SJSA1 (cell line): ENCODE measurements around the gene ASXL3. TPM values are rescaled to one million over a fixed set of nuclear protein-coding genes. Genes with fewer than 3 reads are reported as not detected.

Experiments
- DNase-seq, 2 experiments: peaks; one replicate each; pipeline ENCODE4 v3.0.0-alpha.2; 2015 to 2020; ENCODE audit warnings: low spot score in 2 of 2, low read depth in 1 of 2
- H3K27ac ChIP-seq: fragments of 250-450 bp; sonication (Bioruptor Pico); 2 replicates; pipeline ENCODE4 v1.5.1; 2020; ENCODE audit warnings: mild to moderate bottlenecking, moderate library complexity
- H3K27me3 ChIP-seq: fragments of 250-450 bp; sonication (Bioruptor Pico); replicated peaks from 2 replicates; pipeline ENCODE4 v1.5.1; 2020; ENCODE audit warnings: mild to moderate bottlenecking, moderate library complexity
- H3K36me3 ChIP-seq: fragments of 250-450 bp; sonication (Bioruptor Pico); 2 replicates; pipeline ENCODE4 v1.5.1; 2020; ENCODE audit warnings: mild to moderate bottlenecking
- H3K4me1 ChIP-seq: fragments of 250-450 bp; sonication (Bioruptor Pico); replicated peaks from 2 replicates; pipeline ENCODE4 v1.6.1; 2021; ENCODE audit warnings: mild to moderate bottlenecking
- H3K4me3 ChIP-seq: fragments of 250-450 bp; sonication (Bioruptor Pico); 2 replicates; pipeline ENCODE4 v1.5.1; 2020; ENCODE audit warnings: mild to moderate bottlenecking
- H3K9me3 ChIP-seq: fragments of 250-450 bp; sonication (Bioruptor Pico); replicated peaks from 2 replicates; pipeline ENCODE4 v1.5.1; 2020; ENCODE audit warnings: mild to moderate bottlenecking
- total RNA-seq: library from RNA; depleted of rRNA; stranded (reverse); fragments of >200 nt; shearing (Covaris generic); gene quantifications from 2 replicates; pipeline ENCODE4 v1.2.3, GENCODE V29; 2014

The ASXL3 gene
- total RNA-seq, 1 experiment from 2014 or later: not detected

- no peaks in the 10 kb centered on the region; the same call in none of the 2 replicates for H3K4me1 ChIP-seq
- H3K27me3 ChIP-seq: no peaks in the 10 kb centered on the region
- no peak overlapping the region for H3K4me3 ChIP-seq
- no peak overlapping the region for H3K27ac ChIP-seq
- DNase-seq: no peak
- no peaks in the 10 kb centered on the region for H3K36me3 ChIP-seq
- no peaks in the 10 kb centered on the region for H3K9me3 ChIP-seq
Measured at GRCh38 chr18:33596178-33596854, 18.3 kb downstream of the ASXL3 start.

GRCh38 chr18:33600846-33601245 is 22.8 kb downstream of the ASXL3 start:
- Histone ChIP-seq H3K9me3 (no peaks in the 10 kb centered on the region), H3K4me3 (no peak overlapping the region), H3K27me3 (no peaks in the 10 kb centered on the region), H3K27ac (no peak overlapping the region), H3K36me3 (no peaks in the 10 kb centered on the region), H3K4me1 (no peaks in the 10 kb centered on the region; the same call in none of the 2 replicates)
- no peak for DNase-seq

- Histone ChIP-seq H3K36me3 (no peaks in the 10 kb centered on the region), H3K27ac (no peak overlapping the region), H3K27me3 (no peaks in the 10 kb centered on the region), H3K4me3 (no peak overlapping the region), H3K9me3 (no peaks in the 10 kb centered on the region), H3K4me1 (no peaks in the 10 kb centered on the region)
- no peak for DNase-seq
Measured at GRCh38 chr18:33603454-33603853, 25.4 kb downstream of the ASXL3 start.

GRCh38 chr18:33605250-33605649 is 27.2 kb downstream of the ASXL3 start:
- Histone ChIP-seq H3K27ac (no peak overlapping the region), H3K27me3 (no peaks in the 10 kb centered on the region), H3K9me3 (no peaks in the 10 kb centered on the region), H3K4me3 (no peak overlapping the region), H3K4me1 (no peaks in the 10 kb centered on the region), H3K36me3 (no peaks in the 10 kb centered on the region)
- DNase-seq: no peak

- DNase-seq: no peak
- Histone ChIP-seq H3K27ac (no peak overlapping the region), H3K4me3 (no peak overlapping the region), H3K9me3 (no peaks in the 10 kb centered on the region), H3K36me3 (no peaks in the 10 kb centered on the region), H3K27me3 (no peaks in the 10 kb centered on the region), H3K4me1 (no peaks in the 10 kb centered on the region)
Measured at GRCh38 chr18:33606621-33607020, 28.6 kb downstream of the ASXL3 start.

GRCh38 chr18:33611525-33612135 is 33.6 kb downstream of the ASXL3 start:
- Histone ChIP-seq H3K36me3 (no peaks in the 10 kb centered on the region), H3K4me1 (no peaks in the 10 kb centered on the region), H3K4me3 (no peak overlapping the region), H3K9me3 (no peaks in the 10 kb centered on the region), H3K27me3 (no peaks in the 10 kb centered on the region), H3K27ac (no peak overlapping the region)
- DNase-seq: no peak

GRCh38 chr18:33612632-33613031 is 34.6 kb downstream of the ASXL3 start:
- H3K36me3 ChIP-seq: no peaks in the 10 kb centered on the region
- H3K27me3 ChIP-seq: no peaks in the 10 kb centered on the region
- no peak overlapping the region for H3K27ac ChIP-seq
- DNase-seq: no peak
- H3K4me1 ChIP-seq: no peaks in the 10 kb centered on the region
- H3K4me3 ChIP-seq: no peak overlapping the region
- H3K9me3 ChIP-seq: no peaks in the 10 kb centered on the region

GRCh38 chr18:33616556-33616955 is 38.5 kb downstream of the ASXL3 start:
- no peak overlapping the region for H3K27ac ChIP-seq
- H3K9me3 ChIP-seq: no peaks in the 10 kb centered on the region
- no peaks in the 10 kb centered on the region for H3K27me3 ChIP-seq
- no peak overlapping the region for H3K4me3 ChIP-seq
- DNase-seq: no peak
- H3K4me1 ChIP-seq: no peaks in the 10 kb centered on the region
- H3K36me3 ChIP-seq: no peaks in the 10 kb centered on the region

- Histone ChIP-seq H3K4me1 (no peaks in the 10 kb centered on the region), H3K4me3 (no peak overlapping the region), H3K27ac (no peak overlapping the region), H3K27me3 (no peaks in the 10 kb centered on the region), H3K9me3 (no peaks in the 10 kb centered on the region), H3K36me3 (no peaks in the 10 kb centered on the region)
- DNase-seq: no peak
Measured at GRCh38 chr18:33627114-33627513, 49.1 kb downstream of the ASXL3 start.

GRCh38 chr18:33630476-33630875 is 52.5 kb downstream of the ASXL3 start:
- Histone ChIP-seq H3K4me1 (no peaks in the 10 kb centered on the region), H3K27me3 (no peaks in the 10 kb centered on the region), H3K27ac (no peak overlapping the region), H3K9me3 (no peaks in the 10 kb centered on the region), H3K4me3 (no peak overlapping the region), H3K36me3 (no peaks in the 10 kb centered on the region)
- DNase-seq: no peak

- Histone ChIP-seq H3K9me3 (no peaks in the 10 kb centered on the region), H3K4me3 (no peak overlapping the region), H3K36me3 (no peaks in the 10 kb centered on the region), H3K4me1 (no peaks in the 10 kb centered on the region), H3K27me3 (no peaks in the 10 kb centered on the region), H3K27ac (no peak overlapping the region)
- DNase-seq: no peak
Measured at GRCh38 chr18:33641141-33641540, 63.1 kb downstream of the ASXL3 start.

- DNase-seq: no peak
- Histone ChIP-seq H3K27me3 (no peaks in the 10 kb centered on the region), H3K36me3 (no peaks in the 10 kb centered on the region), H3K4me3 (no peak overlapping the region), H3K4me1 (no peaks in the 10 kb centered on the region), H3K27ac (no peak overlapping the region), H3K9me3 (no peaks in the 10 kb centered on the region)
Measured at GRCh38 chr18:33644494-33644893, 66.5 kb downstream of the ASXL3 start.

GRCh38 chr18:33647365-33647764 is 69.3 kb downstream of the ASXL3 start:
- H3K27ac ChIP-seq: no peak overlapping the region
- H3K4me3 ChIP-seq: no peak overlapping the region
- H3K4me1 ChIP-seq: no peaks in the 10 kb centered on the region
- H3K27me3 ChIP-seq: no peaks in the 10 kb centered on the region
- no peak for DNase-seq
- H3K9me3 ChIP-seq: no peaks in the 10 kb centered on the region
- no peaks in the 10 kb centered on the region for H3K36me3 ChIP-seq

- H3K9me3 ChIP-seq: no peaks in the 10 kb centered on the region
- H3K27me3 ChIP-seq: no peaks in the 10 kb centered on the region
- no peak overlapping the region for H3K4me3 ChIP-seq
- no peaks in the 10 kb centered on the region for H3K4me1 ChIP-seq
- H3K36me3 ChIP-seq: no peaks in the 10 kb centered on the region
- no peak overlapping the region for H3K27ac ChIP-seq
- no peak for DNase-seq
Measured at GRCh38 chr18:33652635-33653034, 74.6 kb downstream of the ASXL3 start.

- Histone ChIP-seq H3K27me3 (no peaks in the 10 kb centered on the region), H3K27ac (no peak overlapping the region), H3K4me3 (no peak overlapping the region), H3K4me1 (no peaks in the 10 kb centered on the region), H3K9me3 (no peaks in the 10 kb centered on the region), H3K36me3 (no peaks in the 10 kb centered on the region)
- DNase-seq: no peak
Measured at GRCh38 chr18:33653231-33653630, 75.2 kb downstream of the ASXL3 start.
